Panc1 (cell line): ENCODE data around the gene GRIN2C.

Experiments
- CTCF ChIP-seq: fragments of 450-650 bp; IDR thresholded peaks from 2 replicates; pipeline ENCODE4 v1.5.1; 2017; ENCODE audit warnings: mild to moderate bottlenecking
- REST ChIP-seq, 2 experiments: IDR thresholded peaks; 2 replicates each; pipeline ENCODE4 v1.6.1; 2011 to 2012; ENCODE audit warnings: low read depth in 2 of 2, control low read depth in 1 of 2, low read length in 1 of 2, mild to moderate bottlenecking in 1 of 2, moderate library complexity in 1 of 2; ENCODE audit not compliant: insufficient read depth in 1 of 2
- SIN3A ChIP-seq: IDR thresholded peaks from 2 replicates; pipeline ENCODE4 v1.6.1; 2012; ENCODE audit warnings: low read depth, mild to moderate bottlenecking, low read length, moderate library complexity, borderline replicate concordance; ENCODE audit not compliant: insufficient read depth

- TF ChIP-seq CTCF (no peak), REST (IDR thresholded peaks at IDR 0.05; ENCODE audit: insufficient read depth in 1 of 2, low read depth in 2 of 2, low read length in 1 of 2) (no peak), SIN3A (no peak)
These were observed 40.5 kb upstream of the GRIN2C start for GRCh38 chr17:74900208-74900607.
